Panc1 (cell line): ENCODE data around the gene PLXNA2.

Experiments used
- CTCF ChIP-seq: fragments of 450-650 bp; IDR thresholded peaks from 2 replicates; pipeline ENCODE4 v1.5.1; 2017; ENCODE audit warnings: mild to moderate bottlenecking
- POLR2AphosphoS5 ChIP-seq: IDR thresholded peaks from 2 replicates; pipeline ENCODE4 v1.6.1; 2012; ENCODE audit warnings: mild to moderate bottlenecking, low read depth, low read length, moderate library complexity

DNA sequence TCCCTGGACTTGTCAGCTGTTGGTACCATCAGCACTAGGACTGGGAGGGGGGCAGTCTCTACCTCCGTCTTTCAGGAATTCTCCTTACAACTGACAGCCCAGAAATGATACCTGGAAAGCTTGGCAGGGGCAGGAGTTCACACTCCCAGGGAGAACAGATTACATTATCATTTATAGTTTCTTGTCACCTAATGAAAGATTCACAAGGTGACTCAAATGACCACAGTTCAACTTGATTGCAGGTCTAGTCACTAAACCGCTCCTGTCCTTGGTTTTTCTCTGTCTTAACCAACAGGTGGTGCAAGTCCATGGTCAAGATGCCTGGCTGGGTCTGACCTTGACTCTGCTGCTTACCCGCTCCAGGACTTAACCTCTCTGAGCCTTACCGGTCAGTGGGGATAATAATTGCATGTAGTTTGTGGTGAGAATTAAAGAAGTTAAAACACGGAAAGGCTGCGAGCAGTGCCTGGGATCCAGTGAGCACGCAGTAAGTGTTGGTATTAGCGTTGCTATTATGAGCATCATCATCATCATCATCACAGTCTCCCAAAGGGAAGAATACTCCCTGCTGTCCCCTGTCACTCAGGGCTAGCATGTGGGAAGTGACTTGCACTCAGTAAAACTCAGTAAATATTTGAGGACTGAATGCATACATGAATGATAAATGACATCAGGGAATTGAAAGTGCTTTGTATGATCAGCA is 207.9 kb downstream of the PLXNA2 start:
- TF ChIP-seq CTCF (peak; percentile 60), POLR2AphosphoS5 (no peak)
